Activated CD4-positive, alpha-beta T cell treated with anti-CD3 and anti-CD28 coated beads, Interleukin-2, amount 50 U/mL, for 16 hours (primary cell): ENCODE data around the gene FBXL13.
"Not testable (repeated sequence)": the region's sequence is repeated elsewhere in the genome, so short reads cannot be mapped to it uniquely, and the experiment has no call there.

Experiments used
- DNase-seq: peaks from one replicate; pipeline ENCODE4 v3.0.0-alpha.2; 2020

Gene FBXL13

DNA sequence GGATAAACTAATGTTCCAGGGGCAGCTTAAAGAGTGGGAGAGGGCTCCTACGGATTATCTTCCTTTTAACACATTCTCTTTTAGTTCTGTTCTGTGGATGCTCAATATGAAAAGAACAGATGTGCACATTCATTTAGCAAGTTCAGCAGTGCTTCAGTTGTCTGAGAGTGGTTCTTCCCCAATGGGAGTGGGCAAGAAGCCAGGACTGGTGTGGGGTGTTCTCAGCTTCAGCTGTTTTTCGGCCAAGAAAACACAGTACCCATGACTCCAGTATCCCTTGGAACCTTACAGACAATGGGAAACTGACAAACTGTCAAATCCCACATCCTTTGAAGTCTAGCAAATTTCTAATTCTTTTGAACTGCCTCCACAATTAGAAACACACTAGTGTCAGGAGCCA lies 233.3 kb downstream of the FBXL13 start:
- no peak for DNase-seq

DNA sequence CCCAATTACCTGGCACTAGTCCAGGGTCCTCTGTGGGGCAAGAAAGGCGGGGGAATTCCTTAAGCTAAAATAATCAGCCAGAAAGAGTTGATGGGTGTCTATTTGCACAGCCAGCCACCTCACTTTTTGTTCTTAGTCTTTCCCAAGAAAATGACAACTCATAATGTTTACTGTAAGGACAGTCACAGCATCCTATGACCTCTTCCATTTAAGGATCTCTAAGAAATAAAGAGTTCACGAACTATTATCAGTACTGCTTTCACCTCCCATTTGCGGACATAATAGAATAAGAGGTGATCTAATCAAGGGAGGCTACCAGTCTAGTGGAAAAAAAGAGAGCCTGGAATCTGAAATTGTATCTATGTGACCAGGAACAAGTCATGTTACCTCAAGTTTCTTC lies 234.2 kb downstream of the FBXL13 start:
- no peak for DNase-seq

DNA sequence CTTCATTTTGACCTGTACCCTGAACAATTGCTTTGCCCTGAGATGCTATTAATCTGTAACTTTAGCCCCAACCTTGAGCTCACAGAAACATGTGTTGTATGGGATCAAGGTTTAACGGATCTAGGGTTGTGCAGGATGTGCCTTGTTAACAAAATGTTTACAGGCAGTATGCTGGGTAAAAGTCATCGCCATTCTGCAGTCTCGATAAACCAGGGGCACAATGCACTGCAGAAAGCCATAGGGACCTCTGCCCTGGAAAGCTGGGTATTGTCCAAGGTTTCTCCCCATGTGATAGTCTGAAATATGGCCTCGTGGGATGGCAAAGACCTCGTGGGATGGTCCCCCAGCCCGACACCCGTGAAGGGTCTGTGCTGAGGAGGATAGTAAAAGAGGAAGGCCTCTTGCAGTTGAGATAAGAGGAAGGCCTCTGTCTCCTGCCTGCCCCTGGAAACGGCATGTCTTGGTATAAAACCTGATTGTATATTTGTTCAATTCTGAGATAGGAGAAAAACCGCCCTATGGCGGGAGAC lies 236.0 kb downstream of the FBXL13 start:
- not testable (repeated sequence) for DNase-seq

DNA sequence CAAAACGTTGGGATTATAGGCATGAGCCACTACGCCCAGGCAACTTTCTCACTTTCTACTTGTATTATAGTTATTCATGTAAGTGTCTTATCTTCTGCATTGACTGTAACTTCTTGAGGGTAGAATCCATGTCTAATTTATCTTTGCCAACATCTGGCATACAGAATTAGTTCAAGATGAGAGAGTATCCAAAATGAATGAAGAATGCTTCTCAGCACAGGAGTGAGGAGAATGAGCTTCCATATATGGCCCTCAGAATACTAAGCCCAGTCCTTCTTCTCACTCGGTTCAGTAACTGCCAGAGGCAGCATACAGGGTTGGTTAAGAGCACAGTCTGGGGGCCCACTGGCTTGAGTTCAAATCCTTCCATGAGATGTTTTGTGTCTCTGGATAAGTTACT lies 236.8 kb downstream of the FBXL13 start:
- no peak for DNase-seq

DNA sequence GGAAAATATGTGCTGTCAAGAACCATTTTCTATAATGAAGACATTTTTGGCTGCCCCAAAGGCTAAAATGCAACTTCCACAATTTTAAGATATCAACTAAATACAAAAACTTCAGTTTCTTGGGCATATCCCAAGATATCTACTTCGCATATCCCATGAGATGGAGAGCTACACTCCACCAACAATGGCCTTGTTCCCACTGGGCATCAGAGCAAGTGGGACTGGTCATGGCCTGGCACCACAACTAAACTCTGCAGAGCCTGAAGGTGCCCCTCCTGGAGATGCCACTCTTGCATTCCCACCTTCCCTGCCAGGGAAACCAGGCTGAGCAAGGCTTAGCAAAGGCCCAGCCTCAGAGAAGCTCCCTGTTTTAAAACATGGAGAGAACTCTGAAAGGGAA lies 237.6 kb downstream of the FBXL13 start:
- no peak for DNase-seq

GRCh38 chr7:102836191-102836919 lies 238.2 kb downstream of the FBXL13 start:
- DNase-seq, result no peak

DNA sequence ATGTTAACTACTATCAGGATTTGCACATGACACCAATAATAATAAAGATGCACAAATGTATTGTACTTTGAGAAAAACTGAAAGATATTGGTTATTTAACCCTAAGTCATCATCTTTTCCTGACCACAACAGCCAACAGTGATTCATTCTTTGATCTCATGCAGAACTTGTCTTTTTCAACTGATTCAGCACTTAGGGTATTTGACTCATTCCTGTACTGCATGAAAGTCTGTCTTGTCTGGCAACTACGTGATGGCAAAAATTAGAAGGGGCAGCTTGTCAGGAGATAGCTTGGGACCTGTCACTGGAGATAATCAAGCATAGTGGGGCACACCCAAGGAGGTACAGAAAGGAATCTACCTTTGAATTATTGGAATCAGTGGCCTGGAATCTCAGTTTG lies 239.6 kb downstream of the FBXL13 start:
- peak; percentile 90 for DNase-seq

- DNase-seq, result no peak
Measured at GRCh38 chr7:102834466-102834865, 240.1 kb downstream of the FBXL13 start.

DNA sequence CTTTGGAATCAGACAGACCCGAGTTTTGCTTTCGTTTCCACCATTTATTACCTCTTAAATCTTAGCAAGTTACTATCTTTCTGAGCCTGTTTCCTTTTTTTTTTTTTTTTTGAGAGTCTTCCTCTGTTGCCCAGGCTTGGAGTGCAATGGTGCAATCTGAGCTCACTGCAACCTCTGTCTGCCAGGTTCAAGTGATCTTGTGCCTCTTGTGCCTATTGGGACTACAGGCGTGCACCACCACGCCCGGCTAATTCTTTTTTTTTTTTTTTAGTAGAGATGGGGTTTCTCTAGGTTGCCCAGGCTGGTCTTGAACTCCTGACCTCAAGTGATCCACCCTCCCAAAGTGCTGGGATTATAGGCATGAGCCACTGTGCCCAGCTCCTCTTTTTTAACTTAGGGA lies 241.3 kb downstream of the FBXL13 start:
- no peak for DNase-seq

DNA sequence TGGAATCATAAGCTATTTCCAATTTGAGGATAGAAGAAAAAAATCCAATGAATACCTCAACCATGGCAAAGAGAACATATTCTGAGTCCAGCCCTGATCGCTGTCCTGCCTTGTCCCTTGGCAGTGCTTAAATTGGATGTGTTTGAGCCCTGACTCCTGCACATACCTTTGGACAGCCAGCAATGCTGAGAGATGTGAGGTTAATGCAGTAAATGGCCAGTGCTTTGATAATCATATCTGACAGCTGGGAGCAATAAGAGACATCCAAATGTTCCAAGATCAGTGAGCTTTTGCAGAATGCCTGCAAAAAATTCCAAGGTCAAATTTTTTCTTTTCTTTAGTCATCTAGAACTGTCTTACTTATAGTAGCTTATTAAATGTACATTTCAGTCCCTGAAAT lies 241.9 kb downstream of the FBXL13 start:
- DNase-seq, result no peak

- DNase-seq, result no peak
Measured at GRCh38 chr7:102830197-102830596, 244.4 kb downstream of the FBXL13 start.

GRCh38 chr7:102829075-102829474 lies 245.5 kb downstream of the FBXL13 start:
- no peak for DNase-seq

DNA sequence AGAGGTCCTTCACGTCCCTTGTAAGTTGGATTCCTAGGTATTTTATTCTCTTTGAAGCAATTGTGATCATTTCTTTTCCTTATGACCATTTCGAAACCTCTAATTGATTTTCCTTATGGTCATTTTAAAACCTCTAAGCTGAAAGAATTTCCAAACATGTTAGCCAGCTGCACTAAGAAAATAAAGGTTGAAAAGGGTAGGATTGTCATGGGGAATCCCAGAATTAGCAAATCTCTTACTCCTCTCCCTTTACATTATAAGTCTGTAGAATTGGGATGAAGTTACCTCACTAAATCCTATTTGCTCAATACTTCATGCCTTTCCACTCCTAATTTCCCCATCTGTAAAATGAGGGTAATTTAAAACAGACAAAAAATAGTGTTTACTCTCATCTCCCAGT lies 246.3 kb downstream of the FBXL13 start:
- no peak for DNase-seq

- DNase-seq, result no peak
Measured at GRCh38 chr7:102823390-102824119, 251.0 kb downstream of the FBXL13 start.

DNA sequence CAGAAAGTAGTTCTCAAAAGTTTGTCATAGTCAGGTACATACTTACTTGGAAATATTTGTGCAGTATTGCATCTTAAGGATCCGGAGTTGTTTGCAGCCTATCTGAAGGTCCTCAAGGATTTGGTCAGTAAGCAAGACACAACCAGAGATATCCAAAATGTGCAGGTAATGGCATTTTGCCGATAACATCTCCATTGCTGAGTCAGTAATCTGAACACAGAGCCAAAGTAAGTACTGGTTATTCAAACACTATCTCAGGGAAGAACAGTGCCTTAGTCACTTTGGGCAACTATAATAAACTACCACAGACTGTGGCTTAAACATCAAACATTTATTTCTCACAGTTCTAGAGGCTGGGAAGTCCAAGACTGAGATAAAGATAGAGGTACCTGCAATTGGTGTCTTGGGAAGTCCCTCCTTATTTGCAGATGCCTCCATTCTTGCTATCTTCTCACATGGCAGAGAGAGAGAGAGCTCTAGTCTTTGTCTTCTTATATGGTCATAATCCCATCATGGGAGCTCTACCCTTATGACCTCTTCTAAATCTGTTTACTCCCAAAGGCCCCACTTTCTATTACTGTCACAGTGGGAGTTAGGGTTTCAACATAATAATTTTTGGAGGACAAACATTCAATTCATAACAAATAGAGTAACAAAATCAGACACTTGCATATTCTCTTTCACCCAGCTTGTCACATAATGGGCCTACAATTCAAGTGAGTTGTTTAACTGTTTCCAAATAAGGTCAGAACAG lies 252.4 kb downstream of the FBXL13 start:
- DNase-seq, result no peak

DNA sequence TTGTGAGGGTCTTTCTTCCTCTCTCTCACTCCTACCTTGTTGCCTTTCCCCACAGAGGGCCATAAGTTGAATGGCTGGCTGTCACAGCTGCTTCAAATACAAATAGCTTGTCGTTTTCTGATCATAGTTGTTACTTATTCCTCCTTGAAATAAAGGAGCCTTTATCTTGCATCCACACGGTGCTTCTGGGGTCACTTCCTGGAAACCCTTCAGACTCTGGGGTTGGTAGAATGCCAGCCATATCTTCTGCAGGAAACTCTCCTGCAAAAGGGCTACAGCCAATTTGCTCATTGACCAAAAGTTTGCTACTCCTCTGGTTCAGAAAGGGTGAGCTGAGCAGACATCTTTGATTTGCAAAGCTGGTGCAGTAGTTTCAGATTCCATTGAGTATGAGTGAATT lies 255.4 kb downstream of the FBXL13 start:
- DNase-seq, result no peak

DNA sequence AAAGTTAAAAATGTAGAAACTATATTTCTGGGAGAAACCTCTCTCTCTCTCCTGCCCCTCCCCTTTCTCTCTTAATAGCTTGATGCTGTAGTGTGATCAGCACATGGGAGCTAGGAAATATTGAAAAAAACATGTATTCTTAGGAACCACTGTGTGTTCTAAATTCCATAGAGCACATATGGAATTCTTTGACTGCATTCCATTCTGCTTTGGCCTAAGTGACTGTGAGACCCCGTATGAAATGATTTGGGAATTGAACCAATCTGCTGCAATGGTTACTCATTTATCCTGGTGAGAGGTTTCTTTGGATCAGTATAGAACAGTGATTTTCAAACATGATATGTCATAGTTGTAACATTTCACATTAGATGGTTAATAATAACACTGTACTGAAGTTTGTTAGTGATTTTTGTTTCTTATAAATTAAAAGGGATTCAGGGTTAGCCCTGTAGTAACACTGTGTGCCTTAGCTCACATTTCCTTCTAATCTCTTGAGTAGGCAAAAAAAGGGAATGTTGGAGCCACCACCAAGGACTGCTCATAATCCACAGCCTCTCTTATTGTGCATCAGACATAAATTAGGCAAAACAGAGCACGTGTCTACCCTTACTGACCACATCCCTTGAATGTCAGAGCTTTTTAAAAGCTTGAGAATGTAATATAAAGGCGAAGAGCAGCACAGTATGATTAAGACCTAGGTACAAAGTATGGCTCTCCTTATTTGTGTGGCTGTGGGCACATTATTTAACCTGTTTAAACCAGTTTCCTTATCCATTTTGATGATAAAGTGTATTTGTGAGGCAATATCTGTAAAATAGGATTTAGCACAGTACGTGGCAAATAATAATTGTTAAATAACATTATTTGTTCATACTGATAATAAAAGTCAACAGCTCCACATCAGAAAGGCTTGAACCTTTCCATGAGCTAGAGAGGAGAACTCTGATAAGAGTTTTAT lies 256.7 kb downstream of the FBXL13 start:
- no peak for DNase-seq

GRCh38 chr7:102814025-102814471 lies 260.5 kb downstream of the FBXL13 start:
- peak; percentile 68 for DNase-seq

DNA sequence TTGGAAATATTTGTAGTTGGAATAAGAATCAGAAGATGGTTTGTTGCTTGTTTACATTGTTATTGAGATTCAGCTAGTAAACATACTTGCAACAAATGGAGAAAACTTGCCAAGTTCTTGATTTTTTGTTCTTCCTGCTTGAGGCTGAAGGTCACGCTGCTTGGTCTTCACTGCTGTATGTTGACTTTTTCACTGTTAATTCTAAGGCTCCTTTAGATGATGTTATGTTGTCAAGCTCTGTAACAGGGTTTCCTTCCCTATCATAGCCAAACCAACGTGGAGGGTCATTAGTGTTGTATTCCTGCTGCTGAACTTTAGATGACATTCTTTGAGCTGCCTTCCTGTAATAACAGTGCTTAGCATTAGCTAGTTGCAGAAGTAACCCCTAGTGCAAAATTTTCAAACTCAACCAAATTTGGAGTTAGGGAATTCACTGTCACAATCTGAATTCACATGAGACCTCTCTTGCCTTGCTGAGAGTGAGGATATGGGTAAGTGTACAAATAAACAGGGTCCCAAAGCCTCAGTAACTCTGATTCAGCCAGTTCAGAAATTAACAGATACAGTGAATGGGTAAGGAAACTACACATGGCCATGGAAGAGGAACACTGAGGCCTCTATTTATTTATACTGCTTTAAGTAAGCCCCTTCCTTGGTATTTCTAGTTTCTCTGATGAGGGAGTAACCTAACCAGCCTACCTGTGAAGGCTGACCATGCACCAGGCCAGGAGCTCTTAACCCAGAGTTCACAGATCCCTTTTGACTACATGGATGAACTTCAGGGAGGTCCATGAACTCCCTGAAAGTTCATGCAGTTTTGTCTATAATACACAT lies 261.2 kb downstream of the FBXL13 start:
- DNase-seq, result no peak

- DNase-seq, result no peak
Measured at GRCh38 chr7:102811942-102812678, 262.5 kb downstream of the FBXL13 start.

DNA sequence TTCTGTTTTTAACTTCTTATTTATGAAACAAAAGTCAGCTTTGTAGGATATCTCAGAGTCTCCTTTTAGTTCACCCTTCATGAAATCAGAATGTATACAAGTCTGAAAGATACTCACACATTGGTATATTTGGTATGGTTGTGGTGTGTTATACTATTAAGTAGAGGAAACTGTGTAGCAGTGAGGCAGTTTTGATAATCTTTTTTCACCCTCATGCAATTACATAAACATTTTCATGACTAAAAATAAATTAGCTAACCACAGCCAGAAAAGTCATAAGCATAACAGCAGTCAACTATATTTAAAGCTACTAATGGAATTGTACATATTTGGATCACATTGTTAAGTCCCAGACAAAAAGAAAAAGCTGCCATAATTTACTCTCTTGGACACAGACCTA lies 263.7 kb downstream of the FBXL13 start:
- no peak for DNase-seq
